OCI-M2 (cell line): ENCODE results near the gene CPS1.

ENCODE experiments used
- DNase-seq: peaks from one replicate; lab custom pipeline; 2025; ENCODE audit not compliant: unreplicated experiment; lab: John Stamatoyannopoulos, UW

CPS1 gene

DNA sequence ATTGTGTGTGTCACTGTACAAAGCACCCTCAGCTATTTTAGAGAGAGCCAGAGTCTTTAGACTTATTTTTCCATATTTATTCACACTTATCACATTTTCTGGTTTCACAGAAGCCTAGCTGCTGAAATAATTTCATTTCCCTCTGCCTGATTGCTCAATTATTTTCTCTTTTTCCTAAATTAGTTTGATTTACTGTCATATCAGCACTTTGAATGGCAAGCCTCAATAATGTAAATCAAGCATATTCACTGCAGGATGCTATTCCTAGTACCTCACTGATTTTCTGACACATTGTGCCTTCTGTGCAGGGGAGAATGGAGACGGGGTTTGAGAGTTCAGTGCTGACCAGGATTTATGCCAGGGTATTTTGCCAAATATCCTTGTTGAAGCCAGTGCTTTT, 48.3 kb downstream of the CPS1 start:
- DNase-seq, result no peak

DNA sequence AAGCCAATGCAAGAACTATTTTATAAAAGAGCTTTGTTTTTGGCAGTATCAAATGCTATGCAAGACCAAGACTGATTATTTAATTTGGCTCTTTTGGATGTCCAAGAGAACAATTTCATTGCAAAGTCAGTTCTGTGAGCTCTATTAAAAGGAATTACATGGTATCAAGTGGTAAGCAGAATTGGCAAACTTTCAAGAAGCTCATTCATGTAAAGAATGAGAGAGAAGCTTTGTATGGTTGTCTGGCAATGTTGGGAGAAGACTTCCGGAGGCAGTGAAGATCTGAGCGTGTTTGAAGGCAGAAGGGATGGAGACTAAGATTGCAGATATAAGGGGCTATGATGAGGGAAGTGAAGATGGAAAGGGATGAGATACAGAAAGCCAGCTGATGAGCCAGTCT, 49.6 kb downstream of the CPS1 start:
- DNase-seq, result no peak

DNA sequence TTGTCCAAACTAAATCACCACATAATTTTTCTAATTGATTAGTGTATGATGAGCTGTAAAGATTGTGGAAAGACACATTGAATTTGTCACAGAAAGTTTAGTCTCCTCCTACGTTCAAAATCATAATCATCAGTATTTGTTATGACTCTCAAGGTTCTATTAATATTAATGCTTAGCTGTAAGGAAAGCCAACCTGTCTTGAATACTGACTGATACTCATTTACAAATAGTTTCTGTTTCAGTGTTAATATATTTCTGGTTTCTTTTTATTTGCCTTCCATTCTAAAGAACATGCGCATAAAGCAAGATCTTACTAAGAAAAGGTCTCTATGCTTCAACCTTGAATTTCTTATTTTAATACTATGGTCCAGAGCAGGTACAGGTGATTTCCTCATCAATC, 55.1 kb downstream of the CPS1 start:
- no peak for DNase-seq

DNA sequence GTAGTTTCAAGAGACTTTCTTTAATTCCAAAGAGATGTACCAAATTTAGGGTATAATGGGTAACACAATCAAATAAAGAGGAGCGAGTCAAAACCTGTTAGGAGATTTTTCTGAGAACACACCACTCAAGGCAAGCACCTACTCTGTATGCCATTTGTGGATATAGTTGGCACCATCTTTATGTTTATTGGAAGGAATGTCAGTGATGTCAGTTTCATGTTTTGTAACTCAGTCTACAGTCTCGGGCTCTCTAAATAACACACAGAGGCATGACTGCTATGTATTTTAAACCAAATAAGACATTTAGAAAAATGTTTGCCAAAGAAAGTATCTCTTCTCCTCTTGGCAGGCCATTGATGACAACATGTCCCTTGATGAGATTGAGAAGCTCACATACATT, 59.7 kb downstream of the CPS1 start:
- DNase-seq, result no peak

DNA sequence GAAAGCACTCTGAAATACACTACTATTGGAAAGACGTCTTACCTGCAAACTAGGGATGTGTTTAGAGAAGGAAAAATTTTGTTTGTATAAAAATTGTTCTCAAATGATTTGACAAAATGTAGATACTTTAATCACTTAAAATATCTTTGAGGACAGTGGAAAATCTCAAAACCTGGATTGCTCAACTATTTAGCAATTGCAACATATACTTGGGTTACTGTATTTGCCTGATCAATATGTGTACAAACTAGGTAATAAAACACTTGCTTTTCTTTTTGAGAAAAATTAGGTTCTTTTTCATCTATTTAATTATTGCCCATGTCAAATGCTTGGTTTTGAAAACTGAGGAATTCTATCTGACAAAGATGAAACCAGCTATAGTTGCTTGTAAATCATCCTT, 60.9 kb downstream of the CPS1 start:
- DNase-seq, result no peak

DNA sequence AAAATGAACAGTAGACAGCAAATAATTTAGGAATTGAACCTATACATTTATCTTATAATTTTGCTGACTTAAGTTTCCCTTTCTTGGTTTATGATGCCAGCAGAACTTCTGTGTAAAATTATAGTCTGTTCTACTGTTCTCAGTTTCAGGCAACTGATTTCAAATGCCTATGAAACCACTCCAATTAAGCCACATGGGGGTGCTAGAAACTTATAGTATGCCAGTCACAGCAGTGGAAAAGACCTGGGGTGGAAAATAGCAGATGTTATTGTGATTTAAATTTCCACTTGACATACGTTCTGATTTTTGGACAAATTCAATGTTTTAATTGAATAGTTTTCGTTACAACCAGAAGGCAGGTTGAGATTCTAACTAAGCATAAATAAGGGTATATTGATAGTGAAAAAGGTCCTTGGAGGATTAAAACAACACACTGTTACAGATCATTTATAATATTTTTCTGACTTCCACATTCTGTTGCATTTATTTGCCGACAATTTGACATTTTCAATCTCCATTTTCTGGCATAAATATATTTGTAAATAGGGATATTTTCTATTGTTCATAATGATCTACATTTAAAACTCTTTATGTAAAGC, 61.4 kb downstream of the CPS1 start:
- no peak for DNase-seq

DNA sequence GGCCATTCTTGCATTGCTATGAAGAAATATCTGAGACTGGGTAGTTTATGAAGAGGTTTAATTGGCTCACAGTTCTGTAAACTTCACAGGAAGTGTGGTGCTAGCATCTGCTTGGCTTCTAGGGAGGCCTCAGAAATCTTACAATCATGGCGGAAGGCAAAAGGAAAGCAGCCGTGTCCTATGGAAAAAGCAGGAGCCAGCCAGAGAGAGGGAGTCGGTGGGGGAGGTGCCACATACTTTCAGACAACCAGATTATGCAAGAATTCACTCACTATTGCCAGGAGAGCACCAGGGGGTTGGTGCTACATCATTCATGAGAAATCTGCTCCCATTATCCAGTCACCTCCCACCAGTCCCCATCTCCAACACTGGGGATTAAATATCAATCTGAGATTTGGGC, 64.1 kb downstream of the CPS1 start:
- no peak for DNase-seq

DNA sequence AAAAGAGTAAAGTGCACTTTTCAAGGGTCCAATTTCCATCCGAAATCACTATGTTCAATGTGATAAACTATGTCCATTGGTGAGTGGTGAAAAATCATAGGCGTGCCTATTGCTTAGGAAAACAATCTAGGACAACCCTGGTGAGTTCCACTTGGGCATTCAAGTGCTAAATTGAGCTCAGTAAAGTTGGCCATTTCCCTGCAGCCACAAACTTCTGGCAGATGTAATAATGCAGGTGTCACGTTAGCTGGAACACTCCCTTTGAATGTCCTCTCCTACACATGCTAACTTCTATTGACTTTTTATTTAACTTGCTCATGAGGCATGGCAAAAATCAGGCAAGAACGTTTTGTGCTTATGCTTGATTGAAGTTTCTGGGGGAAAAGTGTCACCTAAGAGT, 67.1 kb downstream of the CPS1 start:
- no peak for DNase-seq

DNA sequence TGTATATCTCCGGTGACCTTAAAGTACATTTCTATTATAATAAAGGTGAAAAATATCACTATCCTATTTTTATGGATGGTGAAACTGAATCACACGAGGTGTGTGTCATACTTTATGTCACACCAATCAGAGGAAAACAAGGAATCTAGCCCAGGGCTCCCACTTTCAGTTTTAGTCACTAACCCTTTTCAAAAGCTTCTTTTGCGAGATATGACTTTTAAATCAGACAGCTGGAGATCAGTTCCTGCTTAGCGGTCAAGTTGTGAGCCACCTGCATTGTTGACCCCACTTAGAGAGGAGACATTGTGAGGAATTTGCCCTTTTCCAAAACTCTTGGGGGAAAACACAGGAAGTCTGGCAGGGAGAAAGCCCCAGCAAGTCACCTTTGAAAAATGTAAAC, 70.5 kb downstream of the CPS1 start:
- DNase-seq, result no peak

DNA sequence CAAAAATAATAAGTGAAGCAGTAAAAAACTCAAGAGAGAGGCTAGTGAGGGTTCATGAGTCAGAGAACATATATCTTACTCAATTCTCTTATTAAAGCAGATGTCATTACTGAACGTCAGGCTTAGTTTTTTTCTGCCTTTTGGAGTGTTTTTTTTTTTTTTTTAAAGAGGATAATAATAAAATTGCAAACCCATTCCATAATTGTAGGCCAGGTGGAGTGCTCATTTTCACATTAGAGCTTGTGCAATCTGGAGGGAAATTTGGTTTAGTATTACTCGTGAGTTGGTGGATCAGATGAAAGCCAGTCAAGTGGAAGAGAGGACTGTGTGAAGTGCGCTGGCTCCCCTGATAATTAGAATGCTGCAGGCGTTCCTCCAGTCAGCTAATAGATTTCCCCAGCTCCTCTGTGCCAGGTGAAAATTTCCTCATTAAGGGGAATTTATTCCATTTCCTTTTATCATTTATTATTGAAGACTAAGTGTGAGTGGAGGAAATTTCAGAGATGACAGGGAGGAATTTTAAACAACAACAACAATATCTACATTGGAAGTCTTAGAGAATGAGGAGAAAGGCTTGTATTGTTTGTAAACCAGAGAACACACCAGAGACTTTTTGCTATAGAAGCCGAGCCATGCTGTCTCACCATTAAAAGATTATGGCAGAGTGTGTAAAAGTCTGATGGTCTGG, 74.6 kb downstream of the CPS1 start:
- no peak for DNase-seq

DNA sequence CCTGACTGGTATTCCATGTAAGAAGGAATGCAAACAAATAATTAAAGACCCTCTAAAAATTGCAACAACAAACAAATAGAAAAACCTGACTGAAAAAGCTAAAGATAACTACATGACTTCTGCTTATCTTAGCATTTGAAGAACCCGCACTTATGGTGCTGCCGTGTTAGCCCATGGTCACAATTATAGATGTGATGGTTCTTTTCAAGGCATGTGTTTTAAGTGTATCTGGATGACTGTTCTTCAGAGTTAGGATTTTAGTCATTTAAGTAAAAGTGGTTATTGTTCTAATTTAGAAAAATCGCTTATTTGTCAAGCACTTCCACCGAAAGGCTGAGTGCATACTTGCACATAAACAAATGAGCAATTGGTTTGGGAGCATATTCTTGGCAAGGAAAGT, 77.3 kb downstream of the CPS1 start:
- no peak for DNase-seq

DNA sequence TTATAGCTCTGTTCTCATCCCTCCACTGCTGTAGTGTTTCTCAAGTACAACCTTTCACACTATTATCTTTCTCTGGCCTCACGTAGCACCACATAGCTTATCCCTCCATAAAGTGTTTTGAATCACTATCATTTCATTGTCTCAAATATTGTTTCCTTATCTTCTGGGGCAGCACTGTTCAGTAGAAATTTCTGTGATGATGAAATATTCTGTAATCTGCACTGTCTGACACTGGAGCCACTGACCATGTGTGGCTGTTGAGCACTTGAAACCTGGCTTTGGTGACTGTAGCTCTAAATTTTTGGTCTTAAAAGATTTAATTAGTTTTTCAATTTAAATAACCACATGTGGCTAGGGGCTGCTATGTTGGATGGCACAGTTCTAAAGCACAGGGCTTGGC, 78.9 kb downstream of the CPS1 start:
- DNase-seq, result no peak

DNA sequence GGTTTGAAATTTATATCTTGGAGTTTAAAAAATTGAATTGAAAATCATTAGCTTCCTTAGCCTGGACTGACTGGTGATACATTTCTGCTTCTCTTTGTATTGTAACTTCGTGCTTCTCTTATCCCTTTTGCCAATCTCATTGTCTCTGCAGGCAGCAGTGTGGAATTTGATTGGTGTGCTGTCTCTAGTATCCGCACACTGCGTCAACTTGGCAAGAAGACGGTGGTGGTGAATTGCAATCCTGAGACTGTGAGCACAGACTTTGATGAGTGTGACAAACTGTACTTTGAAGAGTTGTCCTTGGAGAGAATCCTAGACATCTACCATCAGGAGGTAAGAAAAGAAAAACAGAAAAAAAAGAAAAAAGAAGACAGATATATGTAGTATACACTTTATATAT, 85.9 kb downstream of the CPS1 start:
- no peak for DNase-seq

DNA sequence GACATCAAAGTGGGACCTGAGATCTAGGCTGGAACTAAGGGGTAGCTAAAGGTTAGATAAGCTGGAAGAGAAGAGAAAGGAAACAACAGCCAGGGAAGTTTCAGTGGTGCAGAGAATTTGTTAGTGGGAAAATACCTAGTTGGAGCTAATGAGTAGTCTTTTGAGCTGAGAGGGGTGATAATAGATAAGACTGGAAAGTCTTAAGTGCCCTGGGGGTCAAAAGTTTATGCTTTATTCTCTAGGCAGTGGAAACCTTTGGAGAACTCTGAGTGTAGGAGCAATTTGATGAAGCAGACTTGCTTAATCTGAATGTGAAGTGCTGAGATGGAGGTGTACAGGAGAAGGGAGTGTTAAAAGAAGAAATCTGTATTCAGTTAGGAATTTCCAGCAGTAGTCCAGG, 90.8 kb downstream of the CPS1 start:
- no peak for DNase-seq

DNA sequence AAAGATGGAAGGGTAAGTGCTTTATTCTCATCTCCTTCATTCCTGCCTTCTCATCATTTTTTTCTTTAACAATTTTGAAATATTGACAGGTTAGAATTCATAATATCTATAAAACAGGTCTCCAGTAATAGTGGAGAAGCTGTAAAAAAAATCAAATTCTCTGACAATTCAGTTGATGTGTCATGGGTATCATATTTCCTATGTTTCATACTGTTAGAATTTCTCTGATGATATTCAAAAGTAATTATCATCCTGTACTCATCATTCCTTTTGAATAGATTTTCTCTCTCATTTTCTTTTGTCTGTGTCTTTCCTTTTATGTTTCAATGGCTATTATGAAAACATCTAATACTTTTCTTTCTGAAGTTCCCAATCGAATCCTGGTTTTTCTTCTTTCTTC, 97.7 kb downstream of the CPS1 start:
- DNase-seq, result no peak

DNA sequence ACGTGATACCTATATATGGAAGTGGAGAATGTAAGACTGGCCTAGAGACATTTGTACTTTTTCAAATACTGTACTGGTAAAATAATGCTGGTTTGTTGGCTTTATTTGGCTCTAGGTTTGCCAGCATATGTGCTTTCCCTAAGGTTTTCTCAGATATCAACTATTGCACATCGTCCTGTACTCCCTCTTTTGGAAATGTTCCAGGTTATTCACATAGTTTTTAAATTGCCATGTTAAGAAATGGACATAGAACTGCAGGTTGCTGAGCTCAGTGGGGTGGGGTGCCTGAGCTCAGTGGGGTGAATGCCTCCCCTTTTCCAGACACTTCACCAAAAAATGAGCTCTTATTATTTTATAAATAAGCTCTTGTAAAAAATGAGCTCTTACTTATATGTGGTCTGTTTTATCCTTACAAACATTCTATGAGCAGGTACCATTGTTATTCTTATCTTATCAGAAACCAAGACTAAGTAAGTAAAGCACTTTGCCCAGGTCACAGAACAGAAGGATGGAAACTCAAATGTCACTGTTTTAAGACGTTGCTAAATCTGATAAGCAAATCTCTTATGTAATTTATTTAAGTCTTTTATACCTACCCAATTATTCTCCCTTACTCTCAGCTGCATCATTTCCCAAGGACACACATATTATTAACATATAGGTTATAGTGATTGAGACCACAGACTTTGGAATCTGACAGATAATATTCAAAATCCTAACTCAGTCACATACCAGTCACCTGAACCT, 99.0 kb downstream of the CPS1 start:
- DNase-seq, result no peak

DNA sequence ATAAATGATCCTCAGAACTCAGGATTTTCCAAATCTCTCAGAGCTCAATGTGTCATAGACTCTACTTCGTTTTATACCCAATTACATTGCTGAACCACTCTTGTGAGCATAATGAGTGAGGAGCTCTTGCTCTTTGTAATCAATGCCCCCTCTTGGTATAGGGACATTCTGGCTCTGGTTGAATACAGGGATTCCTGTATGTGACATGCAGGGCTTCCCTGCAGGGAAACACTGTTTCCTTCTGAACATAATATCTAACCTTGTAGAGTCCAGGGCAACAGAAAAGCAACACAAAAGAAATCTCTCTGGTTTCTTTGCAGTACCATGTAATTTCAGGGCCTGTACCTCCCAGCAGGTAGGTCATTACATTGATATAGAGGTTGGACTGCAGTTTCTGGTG, 101.5 kb downstream of the CPS1 start:
- no peak for DNase-seq

DNA sequence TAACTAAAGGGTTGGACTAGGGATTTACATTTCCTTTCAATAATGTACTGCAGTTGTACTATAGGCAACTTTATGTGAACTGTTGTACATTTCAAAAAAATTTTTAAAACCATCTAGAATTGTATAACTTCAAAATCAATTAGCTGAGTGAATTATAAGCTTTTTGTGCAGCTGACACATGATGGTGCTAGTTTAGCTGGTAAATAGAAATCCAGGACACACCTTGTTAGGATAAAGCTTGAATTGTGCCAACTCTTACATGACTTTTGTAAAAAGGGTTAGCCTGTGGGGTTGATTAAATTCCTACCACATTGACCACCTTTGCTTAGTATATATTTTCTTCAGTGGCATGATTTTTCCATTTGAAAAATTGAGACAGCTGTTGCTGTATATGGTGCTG, 104.4 kb downstream of the CPS1 start:
- DNase-seq, result no peak

DNA sequence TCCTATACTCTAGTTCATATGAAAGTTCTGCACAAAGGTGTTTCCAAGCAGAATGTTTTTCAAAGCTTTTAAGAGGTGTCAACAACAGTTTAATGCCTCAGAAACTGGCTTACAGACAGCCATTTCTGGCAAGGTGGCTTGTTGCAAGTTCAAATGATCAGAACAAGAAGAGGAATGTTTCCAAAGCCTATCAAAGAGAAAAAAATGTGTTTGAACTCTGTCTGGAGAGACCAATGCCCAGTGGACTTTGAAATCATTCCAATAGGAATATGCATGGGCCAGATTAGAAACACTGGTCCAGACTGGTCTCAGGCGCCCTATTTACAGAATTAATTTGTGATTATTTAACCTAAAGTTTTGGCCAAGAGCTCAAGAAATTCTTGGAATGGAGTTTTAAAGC, 106.2 kb downstream of the CPS1 start:
- no peak for DNase-seq

DNA sequence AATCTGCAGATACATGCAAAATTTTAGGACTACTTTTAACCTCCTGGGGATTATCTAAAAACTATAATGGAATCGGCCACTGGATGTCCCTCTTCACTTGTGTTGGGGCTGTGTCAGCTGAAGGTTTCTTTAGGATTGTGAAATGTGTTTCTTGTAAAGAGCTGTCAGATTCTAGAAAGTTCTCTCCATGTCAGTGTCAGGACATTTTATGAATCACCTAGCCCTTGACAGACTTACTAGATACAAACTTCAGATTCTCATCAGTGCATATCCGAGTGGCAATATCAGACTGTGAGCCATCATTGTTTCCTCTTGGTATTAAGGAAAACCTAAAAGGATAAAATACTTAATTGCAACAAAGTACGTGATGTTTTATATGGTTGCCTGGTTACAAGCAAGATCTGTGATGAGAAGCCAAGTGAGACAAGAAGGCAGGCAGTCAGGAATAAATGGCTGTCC, 107.3 kb downstream of the CPS1 start:
- DNase-seq, result no peak

DNA sequence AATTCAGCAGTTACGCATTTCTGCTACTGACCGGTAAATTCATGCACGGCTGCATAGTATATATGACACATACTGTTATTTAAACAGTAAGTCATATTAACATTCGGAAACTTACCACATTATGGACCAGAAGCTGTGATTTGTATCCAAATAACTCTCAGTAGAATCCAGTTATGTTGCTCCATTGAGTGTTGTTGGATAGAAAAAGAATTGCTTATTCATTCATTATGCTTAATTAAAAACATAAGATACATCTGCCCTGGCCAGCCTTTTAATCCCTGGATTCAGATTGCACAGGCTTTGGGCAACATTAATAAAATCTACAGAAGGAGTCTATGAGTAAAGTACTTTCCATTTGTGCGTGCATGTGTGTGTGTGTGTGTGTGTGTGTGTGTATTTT, 111.3 kb downstream of the CPS1 start:
- no peak for DNase-seq

DNA sequence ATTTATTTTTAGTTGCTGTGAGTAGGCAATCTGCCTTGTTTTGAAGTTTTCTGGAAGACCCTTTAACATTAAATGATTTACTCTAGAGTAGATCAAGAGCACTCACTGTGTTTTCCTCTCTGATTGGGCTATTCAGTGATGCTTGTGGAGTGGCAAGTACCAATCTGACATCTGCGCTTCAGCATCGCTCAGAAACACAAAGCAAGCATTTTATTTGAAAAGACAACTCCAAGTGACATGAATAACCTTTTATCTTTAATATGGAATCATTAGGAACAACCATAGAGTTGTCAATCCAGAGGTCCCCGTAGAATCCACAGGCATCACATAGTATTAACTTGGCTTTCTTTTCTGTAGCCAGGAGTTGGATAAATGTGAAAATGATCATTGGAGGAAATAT, 114.7 kb downstream of the CPS1 start:
- no peak for DNase-seq

DNA sequence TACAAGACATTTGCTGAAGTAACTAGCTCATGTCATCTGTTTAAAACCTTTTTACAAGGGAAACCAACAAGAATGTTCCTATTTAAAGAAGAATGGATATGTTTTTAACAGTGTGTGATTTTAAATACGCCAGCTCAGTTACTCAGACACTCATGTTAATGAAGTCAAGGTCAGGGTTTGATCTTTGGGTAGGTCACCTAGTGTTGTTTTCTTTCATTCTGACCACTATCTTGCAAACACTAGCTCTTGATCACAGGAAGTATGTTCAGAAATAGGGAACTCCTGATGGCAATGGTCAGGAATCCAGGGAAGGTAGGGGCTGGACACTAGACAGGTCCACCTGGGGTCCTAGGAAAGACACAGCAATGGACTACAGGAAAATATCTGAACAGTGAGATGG, 116.7 kb downstream of the CPS1 start:
- no peak for DNase-seq
